PFSK-1 (cell line): Measurements from ENCODE around the gene SH3BGRL2.

ENCODE experiments used
- FOXP2 ChIP-seq: optimal IDR thresholded peaks from 2 replicates; pipeline ENCODE3; 2011; ENCODE audit warnings: borderline replicate concordance, control low read depth, inconsistent platforms; ENCODE audit not compliant: insufficient read depth; ENCODE audit errors: extremely low read length, extremely low read depth
- POLR2AphosphoS5 ChIP-seq: IDR thresholded peaks from 2 replicates; pipeline ENCODE4 v1.6.1; 2012; ENCODE audit warnings: low read depth, mild to moderate bottlenecking, control low read depth, low read length, moderate library complexity
- REST ChIP-seq, 2 experiments: IDR thresholded peaks; 2 replicates each; pipeline versions ENCODE4 v1.6.1 to v1.8.0; 2011 to 2012; ENCODE audit warnings: low read depth in 2 of 2, low read length in 2 of 2, control low read depth in 1 of 2, inconsistent platforms in 1 of 2, mild to moderate bottlenecking in 1 of 2, moderate library complexity in 1 of 2; ENCODE audit not compliant: insufficient read depth in 1 of 2
- SIN3A ChIP-seq: IDR thresholded peaks from 2 replicates; pipeline ENCODE4 v1.6.1; 2012; ENCODE audit warnings: mild to moderate bottlenecking, low read length, moderate library complexity, borderline replicate concordance; ENCODE audit not compliant: insufficient read depth
- TAF1 ChIP-seq: IDR thresholded peaks from 2 replicates; pipeline ENCODE4 v1.6.1; 2012; ENCODE audit warnings: low read length, control low read depth, borderline replicate concordance; ENCODE audit not compliant: insufficient read depth

- TF ChIP-seq TAF1 (no peak), REST (IDR thresholded peaks at IDR 0.05; ENCODE audit: insufficient read depth in 1 of 2, low read depth in 2 of 2, low read length in 2 of 2) (no peak), POLR2AphosphoS5 (no peak), SIN3A (no peak), FOXP2 (no peak)
Observed at GRCh38 chr6:79612457-79612856, 18.7 kb upstream of the SH3BGRL2 start.
